GM23338 (cell line): ENCODE measurements around the gene CIB4.

Source experiments
- CREB1 ChIP-seq: fragments of 250-450 bp; sonication (Bioruptor Pico); IDR thresholded peaks from 2 replicates; pipeline ENCODE4 v1.5.0; 2020; ENCODE audit warnings: low read depth, mild to moderate bottlenecking, moderate library complexity
- CTCF ChIP-seq, 2 experiments: fragments of 200-600 bp in 1 of 2; sonication (generic) in 1 of 2; conservative IDR thresholded peaks; 2 replicates each; pipeline versions ENCODE4 v1.5.1 to v1.6.1; 2016 to 2017; ENCODE audit warnings: antibody characterized with exemption in 2 of 2, low read depth in 2 of 2, mild to moderate bottlenecking in 2 of 2, moderate library complexity in 1 of 2
- JUNB ChIP-seq: IDR thresholded peaks from one replicate; pipeline ENCODE4 v1.6.1; 2016; ENCODE audit warnings: antibody characterized with exemption; ENCODE audit not compliant: unreplicated experiment
- POLR2AphosphoS5 ChIP-seq: IDR thresholded peaks from 2 replicates; pipeline ENCODE4 v1.6.1; 2016; ENCODE audit warnings: antibody characterized with exemption, low read depth
- REST ChIP-seq: IDR thresholded peaks from one replicate; pipeline ENCODE4 v1.6.1; 2018; ENCODE audit warnings: antibody characterized with exemption; ENCODE audit not compliant: unreplicated experiment
- ZNF114 ChIP-seq: fragments of 250-450 bp; sonication (Bioruptor Pico); IDR thresholded peaks from 2 replicates; pipeline ENCODE4 v1.5.0; 2020; ENCODE audit warnings: mild to moderate bottlenecking, moderate library complexity

GRCh38 chr2:26578113-26578458, 63.1 kb downstream of the CIB4 start:
- TF ChIP-seq CTCF (conservative IDR thresholded peaks at IDR 0.05; ENCODE audit: low read depth in 2 of 2) (no peak), CREB1 (CRISPR knock-in tag) (no peak), POLR2AphosphoS5 (no peak), ZNF114 (no peak), REST (no peak), JUNB (no peak)
